DND-41 (cell line): Measurements from ENCODE around the gene CANT1.

Experiments used
- CTCF ChIP-seq: IDR thresholded peaks from 2 replicates; pipeline ENCODE4 v1.5.1; 2012; ENCODE audit warnings: borderline replicate concordance, low read length, moderate library complexity, mild to moderate bottlenecking; ENCODE audit not compliant: poor library complexity, severe bottlenecking; ENCODE audit errors: extremely low read depth
- EZH2 ChIP-seq: IDR thresholded peaks from 3 replicates; pipeline ENCODE4 v1.6.1; 2012; ENCODE audit warnings: borderline replicate concordance, low read depth, mild to moderate bottlenecking, moderate library complexity, low read length, inconsistent platforms; ENCODE audit not compliant: severe bottlenecking

- TF ChIP-seq CTCF (no peak), EZH2 (no peak)
Measured at GRCh38 chr17:78999056-78999768, 10.4 kb downstream of the CANT1 start.
